SHP77 treated with DMSO at 0.1 percent for 48 hours (cell line): Measurements from ENCODE around the gene SH3D19.
"Not testable (repeated sequence)": the region's sequence is repeated elsewhere in the genome, so short reads cannot be mapped to it uniquely, and the experiment has no call there.

Source experiments
- DNase-seq: peaks from one replicate; lab custom pipeline; 2025; lab: John Stamatoyannopoulos, UW

SH3D19 gene

DNA sequence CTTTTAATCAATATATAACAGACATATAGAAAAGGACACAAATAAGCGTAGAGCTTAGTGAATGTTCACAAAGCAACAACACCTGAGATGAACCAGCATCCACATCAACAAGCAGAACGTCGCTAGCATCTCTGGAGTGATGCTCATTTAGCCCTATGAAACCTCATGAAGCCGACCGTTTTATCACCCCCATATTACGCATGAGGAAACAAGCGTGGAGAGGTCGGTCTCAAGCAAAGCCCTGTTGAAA, 226.5 kb downstream of the SH3D19 start:
- no peak for DNase-seq

DNA sequence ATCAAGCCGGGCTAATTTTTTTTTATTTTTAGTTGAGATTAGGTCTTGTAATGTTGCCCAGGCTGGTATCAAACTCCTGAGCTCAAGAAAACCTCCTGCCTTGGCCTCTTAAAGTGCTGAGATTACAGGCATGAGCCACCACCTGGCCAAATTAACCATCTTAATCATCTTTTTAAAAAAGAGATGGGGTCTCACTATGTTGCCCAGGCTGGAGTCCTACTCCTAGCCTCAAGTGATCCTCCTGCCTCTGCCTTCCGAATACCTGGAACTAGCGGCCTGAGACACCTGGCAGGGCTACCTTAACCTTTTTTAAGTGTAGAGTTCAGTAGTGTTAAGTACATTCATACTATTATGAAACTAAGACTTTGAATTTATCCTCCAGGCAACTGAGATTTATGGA, 227.6 kb downstream of the SH3D19 start:
- no peak for DNase-seq

DNA sequence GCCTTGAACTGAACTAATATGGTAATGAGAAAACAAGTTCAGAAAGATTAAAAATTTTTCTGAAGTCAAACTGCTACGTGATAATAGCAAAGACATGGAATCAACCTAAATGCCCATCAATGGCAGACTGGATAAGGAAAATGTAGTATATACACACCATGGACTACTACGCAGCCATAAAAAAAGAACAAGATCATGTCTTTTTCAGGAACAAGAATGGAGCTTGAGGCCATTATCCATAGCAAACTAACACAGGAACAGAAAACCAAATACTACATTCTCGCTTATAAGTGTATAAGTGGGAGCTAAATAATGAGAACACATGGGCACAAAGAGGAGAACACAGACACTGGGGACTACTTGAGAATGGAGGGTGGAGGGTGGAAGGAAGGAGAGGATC, 230.3 kb downstream of the SH3D19 start:
- no peak for DNase-seq

DNA sequence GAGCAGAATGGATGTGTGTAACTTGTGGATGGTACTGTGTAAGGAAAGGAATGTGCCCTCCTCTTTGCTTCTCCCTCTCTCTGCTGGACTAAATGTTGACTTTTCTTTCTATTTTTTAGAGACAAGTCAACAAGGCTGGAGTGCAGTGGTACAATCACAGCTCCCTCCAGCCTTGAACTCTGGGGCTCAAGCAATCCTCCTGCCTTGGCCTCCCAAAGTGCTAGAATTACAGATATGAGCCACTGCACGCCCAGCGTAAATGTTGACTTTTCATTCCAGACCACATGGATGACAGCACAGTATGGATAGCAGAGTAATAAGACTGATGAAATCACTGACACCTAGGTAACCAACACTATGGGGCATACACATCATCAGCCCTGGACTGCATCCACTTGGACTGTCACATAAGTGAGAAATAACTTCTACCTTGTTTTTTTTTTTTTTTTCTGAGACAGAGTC, 231.1 kb downstream of the SH3D19 start:
- no peak for DNase-seq

DNA sequence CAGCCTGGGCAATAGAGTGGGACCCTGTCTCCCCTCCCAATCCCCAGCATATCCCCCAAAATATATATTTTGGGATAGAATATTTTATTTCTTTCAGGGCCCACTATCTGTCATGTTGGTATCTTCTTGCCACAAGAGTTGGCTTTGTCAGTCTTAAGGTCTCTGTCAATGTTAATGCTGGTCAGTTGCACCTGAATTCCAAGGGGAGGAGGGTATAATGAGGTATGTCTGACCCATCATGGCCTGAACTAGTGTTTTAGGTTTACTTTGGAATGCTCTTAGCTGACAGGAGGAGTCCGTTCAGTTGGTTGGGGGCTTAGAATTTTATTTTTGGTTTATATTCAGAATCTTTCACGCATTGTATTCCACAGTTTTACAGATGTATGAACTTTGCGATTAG, 232.2 kb downstream of the SH3D19 start:
- no peak for DNase-seq

DNA sequence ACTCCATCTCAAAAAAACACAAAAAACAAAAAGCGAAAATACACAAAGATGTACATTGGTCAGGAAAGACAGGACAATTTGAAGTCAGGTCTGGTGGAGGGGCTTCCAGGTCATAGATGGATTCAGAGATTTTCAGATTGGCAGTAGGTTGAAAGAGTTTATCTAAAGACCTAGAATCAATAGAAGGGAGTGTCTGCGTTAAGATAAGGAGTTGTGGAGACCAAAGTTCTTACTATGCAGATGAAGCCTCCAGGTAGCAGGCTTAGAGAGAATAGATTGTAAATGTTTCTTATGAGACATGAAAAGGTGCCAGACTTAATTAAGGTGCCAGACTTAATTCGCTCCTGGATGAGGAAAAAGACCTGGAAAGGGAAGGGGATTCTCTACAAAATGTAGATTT, 232.9 kb downstream of the SH3D19 start:
- DNase-seq = no peak

DNA sequence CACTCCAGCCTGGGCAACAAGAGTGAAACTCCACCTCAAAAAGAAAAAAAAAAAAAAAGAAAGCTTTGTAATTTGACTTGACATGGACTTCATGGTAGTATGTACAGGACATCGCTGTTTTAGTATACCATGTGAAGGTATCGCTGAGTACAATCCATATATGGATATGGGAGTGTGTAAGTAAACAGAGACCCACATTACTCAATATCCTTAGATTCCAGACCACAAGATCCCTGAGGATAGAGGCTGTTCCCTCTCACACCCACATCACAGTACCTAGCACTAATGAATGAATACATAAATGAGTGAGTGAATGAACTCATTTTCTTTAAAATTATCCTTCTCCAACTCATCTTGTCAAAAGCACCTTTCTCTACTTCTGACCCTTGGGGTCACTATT, 234.4 kb downstream of the SH3D19 start:
- DNase-seq = no peak

DNA sequence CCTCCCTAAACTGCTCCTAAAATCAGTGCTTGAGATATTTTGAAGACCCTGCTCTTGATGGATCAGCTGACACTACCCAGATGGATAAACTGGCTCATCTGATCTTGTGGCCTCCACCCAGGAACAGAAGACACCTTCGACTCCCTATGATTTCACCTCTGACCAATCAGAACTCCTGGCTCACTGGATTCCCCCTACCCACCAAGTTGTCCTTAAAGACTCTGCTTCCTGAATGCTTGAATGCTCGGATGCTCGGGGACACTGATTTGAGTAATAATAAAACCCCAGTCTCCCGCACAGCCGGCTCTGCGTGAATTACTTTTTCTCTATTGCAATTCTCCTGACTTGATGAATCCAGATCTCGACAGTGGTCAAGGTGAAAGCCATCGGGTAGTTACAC, 237.9 kb downstream of the SH3D19 start:
- DNase-seq = no peak

DNA sequence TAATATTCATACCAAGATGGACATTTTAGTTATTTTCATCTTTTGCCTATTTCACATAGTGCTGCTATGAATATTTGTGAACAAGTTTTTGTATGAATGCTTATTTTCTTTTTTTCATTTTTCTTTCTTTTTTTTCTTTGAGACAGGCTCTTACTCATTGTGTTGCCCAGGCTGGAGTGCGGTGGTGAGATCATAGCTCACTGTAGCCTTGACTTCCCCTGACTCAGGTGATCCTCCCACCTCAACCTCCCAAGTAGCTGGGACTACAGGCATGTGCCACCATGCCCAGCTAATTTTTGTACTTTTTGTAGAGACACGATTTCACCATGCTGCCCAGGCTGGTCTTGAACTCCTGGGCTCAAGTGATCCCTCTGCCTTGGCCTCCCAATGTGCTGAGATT, 247.4 kb downstream of the SH3D19 start:
- DNase-seq = not testable (repeated sequence)

DNA sequence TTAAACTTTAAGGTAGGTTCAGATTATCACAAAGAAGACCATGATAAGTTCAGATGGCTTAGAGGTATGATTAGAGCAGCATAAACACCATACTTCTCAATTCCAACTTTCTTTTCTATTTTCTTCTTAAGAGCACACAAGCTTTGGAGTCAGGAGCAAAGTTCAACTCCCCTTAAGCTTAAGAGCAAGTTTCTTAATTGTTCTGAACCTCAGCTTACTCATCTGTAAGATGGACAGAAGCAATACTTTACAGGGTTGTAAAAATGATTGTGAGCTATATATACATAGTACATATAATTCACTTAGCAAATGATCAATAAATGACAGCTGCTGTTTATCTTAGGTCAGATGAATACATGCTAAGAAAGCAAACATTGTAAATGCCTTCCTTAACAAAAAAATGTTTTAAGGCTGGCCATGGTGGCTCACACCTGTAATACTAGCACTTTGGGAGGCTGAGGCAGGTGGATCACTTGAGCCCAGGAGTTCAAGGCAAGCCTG, 250.9 kb downstream of the SH3D19 start:
- no peak for DNase-seq
